ENCODE measurements around the gene GALNT5.

DNA sequence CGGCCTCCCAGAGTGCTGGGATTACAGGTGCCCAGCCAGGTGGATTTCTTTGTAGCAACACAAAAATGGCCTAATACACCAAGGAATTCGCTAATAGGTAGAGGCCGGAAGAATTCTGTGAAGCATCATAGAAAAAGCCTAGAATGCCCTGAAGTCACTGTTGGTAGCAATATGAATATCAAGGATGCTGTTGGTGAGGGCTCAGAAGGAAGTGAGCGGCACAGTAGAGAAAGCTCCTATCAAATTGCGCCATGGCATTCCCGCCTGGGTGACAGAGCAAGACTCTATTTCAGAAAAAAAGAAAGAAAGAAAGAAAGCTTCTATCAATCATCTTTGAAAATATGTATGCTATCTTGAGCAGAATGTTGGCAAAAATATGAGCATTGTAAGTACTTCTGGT is 23.8 kb downstream of the GALNT5 start:
- TF ChIP-seq CTCF (IDR thresholded peaks at IDR 0.05; ENCODE audit: insufficient read depth, low read length, poor library complexity, severe bottlenecking) (no peak), EZH2phosphoT487 (conservative IDR thresholded peaks at IDR 0.05; ENCODE audit: low read length) (no peak)

Measured in SU-DHL-6 (cell line).